ENCODE data around the gene MIF. TPM values are rescaled to one million over a fixed set of nuclear protein-coding genes. Genes with fewer than 3 reads are reported as not detected.
A peak's percentile ranks its signal among the peaks of the same experiment; 100 is the strongest.
"Not testable (repeated sequence)": the region's sequence is repeated elsewhere in the genome, so short reads cannot be mapped to it uniquely, and the experiment has no call there.

MIF gene
- total RNA-seq, 1 donor from 2014 or later: 317 TPM

DNA sequence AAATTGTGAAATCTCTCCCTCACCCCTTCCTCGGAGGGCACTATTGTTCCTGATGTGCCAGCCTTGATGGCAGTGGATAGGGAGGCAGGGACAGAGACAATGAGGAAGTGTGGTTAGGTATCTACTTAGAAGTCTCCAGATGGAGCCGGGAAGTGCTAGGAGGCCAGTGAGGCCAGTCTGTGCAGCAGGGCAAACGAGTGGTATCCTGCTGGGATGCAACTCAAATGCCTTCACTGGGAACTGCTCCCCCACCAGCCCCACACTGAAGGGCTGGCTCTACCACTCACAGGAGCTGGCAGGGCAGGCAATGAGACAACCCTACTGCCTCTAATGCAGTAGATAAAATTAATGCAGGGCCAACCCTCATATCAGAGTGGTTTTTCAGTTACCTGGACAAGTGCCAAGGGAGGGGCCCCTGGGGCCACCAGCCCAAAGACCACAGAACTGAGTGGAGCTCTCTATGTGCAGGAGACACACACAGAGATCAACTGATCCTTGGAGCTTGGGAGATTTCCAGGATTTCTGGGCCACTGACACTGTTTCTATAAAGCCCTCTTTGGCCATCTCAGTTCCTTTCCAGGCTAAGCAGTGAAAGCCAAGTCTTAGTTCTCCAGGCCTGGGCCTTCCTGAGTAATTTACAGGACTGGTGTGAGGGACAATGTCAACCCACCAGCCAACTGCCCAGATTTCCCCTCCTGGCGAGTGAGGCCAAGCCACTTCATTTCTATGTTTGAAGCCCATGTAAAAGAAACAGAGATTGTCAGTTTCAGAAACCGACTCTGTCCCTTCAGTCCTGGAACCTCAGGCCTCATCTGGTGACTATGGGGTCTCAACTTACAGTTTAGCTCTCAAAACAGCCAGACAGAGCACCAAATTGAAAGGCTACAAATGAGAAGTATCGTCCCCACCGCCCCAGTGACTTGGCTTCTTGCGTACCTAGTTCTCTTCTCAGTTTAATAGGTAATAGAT is 4.1 kb downstream of the MIF start:
- intact Hi-C loops (cut with DNase I): no loop called here
- no peak for DNase-seq (ENCODE audit: low spot score)

DNA sequence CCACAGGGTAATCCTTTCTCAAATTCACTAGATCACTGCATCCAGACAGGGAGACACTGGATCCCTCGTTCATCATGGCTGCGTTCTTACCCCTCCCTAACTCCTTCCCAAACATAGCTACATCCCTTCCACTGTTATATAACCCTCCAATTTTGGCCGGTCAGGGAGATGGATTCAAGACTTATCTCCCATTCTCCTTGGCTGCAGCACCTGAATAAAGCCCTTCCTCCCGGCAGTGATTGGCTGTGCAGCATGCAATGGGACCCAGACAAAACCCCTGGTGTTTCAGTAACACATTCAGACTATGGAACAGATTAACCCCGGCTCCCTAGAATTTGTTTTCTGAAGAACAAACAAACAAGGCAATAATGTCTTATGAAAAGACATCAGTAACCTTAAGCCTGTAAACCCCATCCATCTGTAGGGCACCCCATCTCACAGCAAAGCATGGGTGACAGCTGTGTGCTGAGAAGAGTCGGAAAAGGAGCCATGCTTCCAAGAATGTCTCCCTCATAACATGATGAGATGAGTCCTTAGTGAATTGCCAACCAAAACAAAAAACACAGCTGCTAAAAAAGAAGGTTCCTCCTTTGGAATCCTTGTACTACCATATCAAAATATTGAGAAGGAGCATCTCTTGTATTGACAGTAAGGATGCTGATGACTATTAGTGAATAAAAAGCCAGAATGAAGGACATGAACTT is 5.0 kb downstream of the MIF start:
- intact Hi-C loops (cut with DNase I): no loop called here
- DNase-seq (ENCODE audit: low spot score): no peak

DNA sequence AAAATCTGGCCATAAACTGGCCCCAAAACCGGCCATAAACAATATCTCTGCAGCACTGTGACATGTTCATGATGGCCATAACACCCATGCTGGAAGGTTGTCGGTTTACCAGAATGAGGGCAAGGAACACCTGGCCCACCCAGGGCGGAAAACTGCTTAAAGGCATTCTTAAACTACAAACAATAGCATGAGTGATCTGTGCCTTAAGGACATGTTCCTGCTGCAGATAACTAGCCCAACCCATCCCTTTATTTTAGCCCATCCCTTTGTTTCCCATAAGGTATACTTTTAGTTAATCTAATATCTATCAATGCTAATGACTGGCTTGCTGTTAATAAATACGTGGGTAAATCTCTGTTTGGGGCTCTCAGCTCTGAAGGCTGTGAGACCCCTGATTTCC is 6.0 kb downstream of the MIF start:
- intact Hi-C loops (cut with DNase I); DNase-seq (ENCODE audit: low spot score): not testable (repeated sequence)

DNA sequence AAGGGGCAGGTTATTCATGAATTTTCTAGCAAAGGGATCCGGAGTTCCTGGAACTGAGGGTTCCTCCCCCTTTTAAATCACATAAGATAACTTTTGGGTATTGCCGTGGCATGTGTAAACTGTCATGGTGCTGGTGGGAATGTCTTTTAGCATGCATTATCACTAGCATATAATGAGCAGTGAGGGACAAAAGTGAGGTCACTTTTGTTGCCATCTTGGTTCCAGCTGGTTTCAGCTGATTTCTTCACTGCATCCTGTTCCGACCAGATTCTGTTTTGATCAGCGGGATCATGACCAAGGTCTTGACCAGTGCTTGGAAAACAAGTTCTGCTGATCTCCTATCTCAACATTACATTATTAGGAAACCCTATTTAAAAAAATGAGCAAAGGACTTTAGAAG is 7.4 kb downstream of the MIF start:
- no peak for DNase-seq (ENCODE audit: low spot score)
- intact Hi-C loops (cut with DNase I): no loop called here

DNA sequence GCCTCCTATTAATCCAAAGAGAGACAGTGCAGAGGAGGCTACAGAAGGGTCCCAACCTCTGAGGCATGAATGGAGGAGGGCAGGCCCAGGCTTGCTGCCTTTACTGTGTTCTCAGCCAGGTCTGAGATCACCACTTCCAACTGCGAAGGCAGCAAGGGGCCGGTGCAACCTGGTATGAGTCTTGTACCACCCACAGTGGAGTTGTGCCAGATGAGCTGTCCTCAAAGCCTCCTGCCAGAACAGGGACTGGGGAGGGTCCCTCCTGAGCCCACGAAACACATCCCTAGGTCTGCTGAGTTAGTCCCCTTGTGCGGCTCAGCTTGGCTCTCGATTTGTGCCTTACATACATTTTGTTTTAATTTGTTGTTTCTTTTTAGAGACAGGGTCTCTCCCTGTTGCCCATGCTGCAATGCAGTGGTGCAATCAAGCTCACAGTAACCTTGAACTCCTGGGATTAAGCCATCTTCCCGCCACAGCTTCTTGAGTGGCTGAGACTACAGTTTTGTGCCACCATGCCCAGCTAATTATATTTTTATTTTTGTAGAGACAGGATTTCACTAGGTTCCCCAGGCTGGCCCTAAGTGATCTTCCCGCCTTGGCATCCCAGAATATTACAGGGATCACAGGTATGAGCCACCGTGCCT is 9.3 kb downstream of the MIF start:
- DNase-seq (ENCODE audit: low spot score): no peak
- intact Hi-C loops (cut with DNase I): no loop called here

DNA sequence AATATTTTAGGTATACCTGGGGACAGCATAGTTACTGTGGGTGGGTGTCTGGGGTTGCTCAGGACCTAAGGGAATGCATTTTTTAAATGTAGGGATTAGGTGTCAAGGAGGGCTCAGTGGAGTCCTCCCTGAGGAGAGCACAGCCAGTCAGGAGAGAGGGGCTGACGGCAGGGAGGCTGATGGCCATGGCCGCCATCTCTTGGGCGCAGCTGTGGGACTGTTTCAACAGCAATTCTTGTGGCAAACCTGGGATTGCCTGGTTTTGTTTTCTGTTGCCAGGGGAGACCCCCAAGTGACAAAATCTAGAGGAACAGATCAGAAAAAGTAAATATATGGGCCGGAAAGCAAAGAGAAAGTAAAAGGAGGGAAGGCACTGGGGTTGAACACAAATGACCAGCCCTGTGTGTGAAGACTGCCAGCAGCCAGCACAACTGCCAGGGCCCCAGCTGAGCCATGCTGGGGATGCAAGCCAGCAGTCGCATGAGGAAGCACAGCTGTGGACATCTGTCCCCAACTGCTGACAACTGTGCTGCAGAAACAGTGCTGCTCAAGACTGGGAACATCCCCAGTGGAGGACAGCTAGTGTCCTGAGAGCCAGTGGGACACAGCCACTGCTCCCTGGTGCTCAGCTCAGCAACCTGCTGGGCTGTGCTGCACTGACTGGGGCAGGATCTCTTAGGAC is 10.5 kb downstream of the MIF start:
- intact Hi-C loops (cut with DNase I): no loop called here
- no peak for DNase-seq (ENCODE audit: low spot score)

DNA sequence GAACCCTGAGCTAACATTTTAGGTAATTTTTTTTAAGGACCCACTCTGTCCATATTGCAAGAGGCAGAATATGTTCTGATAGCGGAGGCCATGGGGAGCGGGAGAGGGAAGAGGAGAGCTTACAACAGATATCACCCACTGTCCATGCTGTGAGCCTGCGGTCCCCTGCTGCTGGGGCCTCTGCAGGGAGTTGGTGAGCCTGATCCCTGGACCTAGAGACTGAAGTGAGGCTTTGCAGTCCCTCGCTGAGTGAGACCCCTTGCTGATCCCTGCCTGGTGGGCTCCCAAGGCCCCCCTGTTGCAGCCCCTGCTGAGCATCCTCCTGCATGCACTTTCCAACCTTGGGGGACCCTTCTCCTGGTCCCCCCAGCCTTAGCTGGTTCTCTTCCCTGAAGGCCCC is 12.5 kb downstream of the MIF start:
- DNase-seq (ENCODE audit: low spot score): no peak
- intact Hi-C loops (cut with DNase I): no loop called here

DNA sequence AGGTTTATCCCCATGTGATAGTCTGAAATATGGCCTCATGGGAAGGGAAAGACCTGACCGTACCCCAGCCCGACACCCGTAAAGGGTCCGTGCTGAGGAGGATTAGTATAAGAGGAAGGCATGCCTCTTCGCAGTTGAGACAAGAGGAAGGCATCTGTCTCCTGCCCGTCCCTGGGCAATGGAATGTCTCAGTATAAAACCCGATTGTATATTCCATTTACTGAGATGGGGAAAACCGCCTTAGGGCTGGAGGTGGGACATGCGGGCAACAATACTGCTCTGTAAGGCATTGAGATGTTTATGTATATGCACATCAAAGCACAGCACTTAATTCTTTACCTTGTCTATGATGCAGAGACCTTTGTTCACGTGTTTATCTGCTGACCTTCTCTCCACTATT is 13.2 kb downstream of the MIF start:
- intact Hi-C loops (cut with DNase I); DNase-seq (ENCODE audit: low spot score): not testable (repeated sequence)

DNA sequence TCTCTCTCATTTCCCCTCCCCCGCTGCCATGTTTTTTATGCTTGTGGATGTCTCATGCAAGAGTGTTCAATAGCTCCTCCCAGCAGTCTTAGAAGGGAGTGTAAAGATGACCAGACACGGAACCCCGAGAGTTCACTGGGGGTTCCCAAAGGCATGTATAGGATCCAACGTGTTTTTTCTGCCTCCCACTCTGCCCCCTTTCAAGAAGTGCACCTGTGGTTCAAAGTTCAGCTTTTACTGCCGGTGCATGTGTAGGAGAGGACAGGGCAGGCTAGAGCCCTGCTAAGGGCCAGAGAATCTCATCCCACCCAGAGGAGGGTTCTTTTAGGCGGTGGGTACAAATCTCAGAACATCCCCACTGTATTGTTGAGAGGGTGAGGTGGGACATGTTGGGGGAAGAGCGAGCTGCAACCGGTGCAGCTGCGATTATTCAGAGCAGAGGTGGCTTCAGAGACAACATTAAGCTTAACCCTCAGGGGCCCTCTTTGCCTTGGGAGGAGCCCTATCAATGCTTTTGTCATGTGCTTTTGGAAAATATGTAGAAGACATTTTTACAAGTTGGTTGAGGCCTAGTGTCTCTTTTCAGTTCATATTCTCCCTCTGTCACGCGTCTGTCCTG is 14.5 kb downstream of the MIF start:
- DNase-seq (ENCODE audit: low spot score): no peak
- intact Hi-C loops (cut with DNase I): no loop called here

DNA sequence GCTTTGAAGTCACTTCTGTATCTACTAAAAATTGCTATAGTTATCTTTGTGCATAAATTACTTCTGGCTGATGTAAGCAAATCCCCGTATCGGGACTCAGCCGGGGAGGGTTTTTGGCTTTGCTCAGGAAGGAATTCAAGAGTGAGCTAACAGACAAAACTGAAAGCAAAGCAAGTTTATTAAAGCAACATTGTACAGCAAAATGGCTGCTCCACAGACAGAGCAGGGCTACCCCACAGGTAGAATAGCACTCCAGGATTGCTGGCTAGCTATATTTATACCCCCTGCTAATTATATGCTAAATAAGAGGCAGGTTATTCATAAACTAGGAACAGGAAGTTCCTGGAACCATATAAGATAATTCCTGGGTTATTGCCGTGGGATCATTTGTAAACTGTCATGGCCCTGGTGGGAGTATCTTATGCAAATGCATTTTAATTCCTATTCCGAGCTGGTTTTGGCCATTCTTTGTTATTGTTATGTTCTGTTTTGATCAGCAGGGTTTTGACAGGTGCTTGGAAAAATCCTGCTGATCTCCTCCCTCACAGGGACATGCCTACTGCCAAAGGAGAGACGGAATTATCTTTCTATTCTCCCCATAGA is 15.2 kb downstream of the MIF start:
- no peak for DNase-seq (ENCODE audit: low spot score)
- intact Hi-C loops (cut with DNase I): no loop called here

DNA sequence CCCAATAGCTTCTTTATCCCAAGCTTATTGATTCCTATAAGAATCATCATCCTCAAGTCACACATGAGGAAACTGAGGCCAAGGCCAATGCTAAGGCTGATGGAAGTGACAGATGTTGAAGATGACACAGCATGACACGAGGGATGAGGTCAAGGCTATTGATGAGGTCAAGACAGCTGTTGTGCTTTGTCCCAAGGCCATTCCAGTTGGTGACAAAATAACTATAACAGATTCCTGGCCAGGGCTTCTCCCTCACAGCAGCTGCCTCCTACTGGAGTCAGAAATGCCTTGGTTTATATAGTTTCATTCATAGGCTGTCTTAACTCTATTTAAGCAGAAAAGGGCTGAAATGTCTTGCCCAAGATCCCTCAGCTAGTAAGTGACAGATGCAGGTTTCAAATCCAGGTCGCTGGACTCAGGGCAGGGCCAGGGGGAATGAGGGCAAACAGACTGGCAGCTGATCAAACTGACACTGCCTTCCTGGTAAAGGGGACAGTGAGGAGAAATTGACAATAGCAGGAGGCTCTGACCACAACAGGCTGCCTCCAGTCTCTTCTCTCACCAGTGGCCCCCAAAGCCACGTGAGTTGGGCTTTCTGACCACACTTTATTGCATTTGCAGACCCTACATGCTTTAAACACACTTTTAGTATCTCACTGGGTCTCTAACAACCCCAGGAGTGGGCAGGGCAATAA is 16.5 kb downstream of the MIF start:
- intact Hi-C loops (cut with DNase I): loop anchor here (5.0 kb wide), 1 partner anchor 48 kb away; no protein-coding TSS in a partner anchor
- DNase-seq (ENCODE audit: low spot score): no peak

DNA sequence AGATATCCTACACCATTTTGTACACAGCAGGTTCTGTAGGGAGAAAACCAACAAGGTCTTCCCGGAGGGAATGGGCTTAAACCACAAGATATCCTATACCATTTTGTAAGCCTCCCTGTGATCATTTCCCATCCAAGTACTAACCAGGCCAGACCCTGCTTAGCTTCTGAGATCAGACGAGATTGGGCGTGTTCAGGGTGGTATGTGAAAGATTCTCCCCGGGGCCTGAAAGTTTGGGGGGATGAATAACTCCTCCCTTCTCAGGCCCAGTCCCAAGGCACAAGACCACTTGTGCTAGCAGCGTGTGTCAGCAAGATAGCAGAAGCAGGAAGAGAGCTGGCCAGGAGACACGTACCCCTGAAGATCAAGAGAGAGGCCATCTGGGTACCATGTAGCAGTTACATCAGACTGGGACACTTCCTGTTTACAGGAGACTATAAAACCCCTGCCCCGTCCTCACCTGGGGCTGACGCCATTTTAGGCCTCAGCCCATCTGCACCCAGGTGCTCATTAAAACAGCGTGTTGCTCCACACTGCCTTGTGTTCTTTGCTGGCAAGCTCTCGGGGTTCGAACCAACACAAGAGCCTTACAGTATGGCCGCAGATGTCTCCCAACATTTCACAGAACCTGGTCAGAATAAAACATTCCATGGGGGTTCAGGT is 17.3 kb downstream of the MIF start:
- intact Hi-C loops (cut with DNase I): loop anchor here (5.0 kb wide), 1 partner anchor 49 kb away; no protein-coding TSS in a partner anchor
- no peak for DNase-seq (ENCODE audit: low spot score)

DNA sequence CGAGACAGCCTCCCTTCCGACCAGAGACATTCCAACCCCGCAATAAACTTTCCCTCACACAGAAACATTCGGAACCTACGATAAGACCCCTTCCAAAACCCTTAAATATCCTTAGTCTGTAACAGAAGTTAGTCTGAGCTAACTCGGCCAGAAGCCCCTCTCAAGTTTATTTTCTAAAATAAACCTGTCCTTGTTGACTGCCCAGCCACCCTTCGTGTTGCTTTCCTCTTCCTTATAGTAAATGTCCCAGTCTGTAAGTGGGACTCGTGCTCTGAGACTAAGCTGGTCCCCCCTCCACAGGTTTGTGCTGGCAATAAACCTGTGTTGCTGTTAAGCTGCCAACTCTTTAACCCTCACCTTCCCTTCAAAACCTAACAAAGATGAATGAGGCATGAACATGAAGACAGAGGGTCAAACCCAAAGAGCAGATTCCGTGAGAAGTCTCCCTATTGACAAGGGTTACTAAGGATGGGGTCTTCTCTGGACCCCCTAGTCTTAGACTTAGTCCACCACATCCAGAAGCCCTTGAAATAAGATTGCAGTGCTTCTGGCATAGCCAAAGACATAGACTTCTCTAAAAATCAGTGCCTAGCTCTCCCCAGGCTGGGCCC is 18.2 kb downstream of the MIF start:
- DNase-seq (ENCODE audit: low spot score): no peak
- intact Hi-C loops (cut with DNase I): loop anchor here (5.0 kb wide), 1 partner anchor 50 kb away; no protein-coding TSS in a partner anchor

DNA sequence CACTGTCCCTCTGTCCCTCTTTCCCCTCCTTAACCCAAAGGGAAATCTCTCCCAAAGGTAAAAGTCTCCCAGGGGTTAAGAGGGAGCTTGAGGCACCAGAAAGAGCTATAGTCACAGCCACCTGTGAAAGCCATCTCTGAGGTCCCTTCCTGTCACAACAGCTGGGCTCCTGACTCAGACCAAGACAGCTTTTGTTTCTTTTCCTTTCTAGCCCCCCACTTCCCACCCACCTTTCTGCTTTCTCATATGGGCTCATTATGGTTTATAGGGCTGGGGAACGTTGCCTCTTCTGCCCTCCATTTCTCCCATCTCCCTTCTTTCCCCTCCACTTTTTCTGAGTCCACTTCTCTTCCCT is 19.1 kb downstream of the MIF start:
- intact Hi-C loops (cut with DNase I): loop anchor here (5.0 kb wide), 1 partner anchor 51 kb away; no protein-coding TSS in a partner anchor
- DNase-seq (ENCODE audit: low spot score): no peak

DNA sequence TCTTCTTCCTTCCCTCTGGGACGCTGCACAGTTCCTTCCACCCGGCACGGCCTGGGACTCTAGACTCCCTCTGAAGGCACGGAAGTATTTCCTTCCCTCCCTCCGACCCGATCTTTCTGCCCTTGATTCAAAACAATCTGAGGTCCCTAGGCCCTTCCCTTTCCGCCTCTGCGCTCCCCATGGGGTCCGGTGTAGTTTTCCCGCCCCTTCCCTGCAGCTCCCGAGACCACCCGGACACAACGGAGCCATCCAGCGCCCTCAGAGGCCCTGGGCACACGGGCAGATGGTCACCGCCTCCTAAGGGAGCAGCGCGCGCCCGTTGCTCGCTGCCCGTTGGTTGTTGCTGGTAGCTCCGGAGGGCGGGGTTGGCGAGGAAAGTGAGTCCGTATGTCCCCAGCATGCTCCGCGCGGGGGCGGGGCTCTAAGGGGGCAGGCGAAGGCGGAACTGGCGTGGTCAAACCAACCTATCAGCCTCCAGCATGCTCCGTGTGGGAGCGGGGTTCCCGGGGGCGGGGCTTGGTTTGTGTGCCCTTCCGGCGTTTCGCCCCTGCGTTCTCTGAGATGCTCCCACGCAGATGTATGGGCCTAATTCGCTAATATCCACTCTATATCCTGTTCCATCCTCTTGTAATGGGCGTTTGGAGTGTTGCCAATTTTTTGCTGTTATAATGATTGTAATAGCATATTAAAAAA is 19.6 kb downstream of the MIF start:
- peak; percentile 100 for DNase-seq (ENCODE audit: low spot score)
- intact Hi-C loops (cut with DNase I): loop anchor here (5.0 kb wide), 1 partner anchor 52 kb away; no protein-coding TSS in a partner anchor

DNA sequence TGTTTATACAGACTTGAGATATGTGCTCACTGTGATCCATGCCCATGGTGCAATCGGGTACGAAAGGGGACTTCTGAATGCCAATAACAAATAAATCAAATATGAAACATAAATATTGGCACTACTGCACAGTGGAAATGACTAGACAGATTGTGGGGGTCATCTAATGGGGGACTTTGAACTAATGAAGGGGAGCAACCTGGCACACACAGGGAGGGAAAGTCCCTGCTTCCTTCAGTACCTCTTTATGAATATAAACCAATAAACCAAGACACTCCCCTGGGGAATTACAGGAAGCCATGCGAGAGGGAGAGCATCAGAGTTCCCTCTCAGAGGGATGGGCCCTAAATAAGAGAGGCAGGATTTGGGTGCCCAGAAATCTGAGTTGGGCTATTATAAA is 21.1 kb downstream of the MIF start:
- no peak for DNase-seq (ENCODE audit: low spot score)
- intact Hi-C loops (cut with DNase I): no loop called here

DNA sequence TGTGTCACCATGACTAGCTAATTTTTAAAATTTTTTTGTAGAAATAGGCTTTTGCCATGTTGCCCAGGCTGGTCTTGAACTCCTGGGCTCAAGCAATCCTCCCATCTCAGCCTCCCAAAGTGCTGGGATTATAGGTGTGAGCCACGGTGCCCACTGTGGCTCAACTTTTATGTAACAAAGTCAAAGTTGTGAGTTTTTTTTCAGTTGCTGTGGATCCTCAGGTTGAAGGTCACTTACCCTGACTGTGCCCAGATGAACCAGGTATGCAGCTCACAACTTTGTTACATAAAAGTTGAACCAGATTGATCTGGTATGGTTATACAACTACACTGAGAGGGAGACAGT is 26.1 kb downstream of the MIF start:
- DNase-seq (ENCODE audit: low spot score); intact Hi-C loops (cut with DNase I): not testable (repeated sequence)

All from cardiac septum (tissue), 1 donor.